Measurements from ENCODE around the gene CLSTN2.

GRCh38 chr3:140128217-140128616 is 193.2 kb downstream of the CLSTN2 start:
- TF ChIP-seq POLR2A (IDR thresholded peaks at IDR 0.05; ENCODE audit: low read depth, low read length): no peak
- TF ChIP-seq POLR2AphosphoS5 (IDR thresholded peaks at IDR 0.05; ENCODE audit: low read depth, low read length): no peak
- TF ChIP-seq TAF1 (IDR thresholded peaks at IDR 0.05; ENCODE audit: low read depth, low read length): no peak
- no peak for TF ChIP-seq PAX5 (IDR thresholded peaks at IDR 0.05; ENCODE audit: insufficient read depth, low read length, severe bottlenecking)
- no peak for TF ChIP-seq POU2F2 (IDR thresholded peaks at IDR 0.05; ENCODE audit: low read depth, low read length)
- no peak for TF ChIP-seq SPI1 (IDR thresholded peaks at IDR 0.05; ENCODE audit: low read depth, low read length)
